GM12875 (cell line): ENCODE measurements around the gene PATJ.

Experiments
- H3K4me3 ChIP-seq: one replicate; pipeline ENCODE4 v1.5.1; 2011; ENCODE audit warnings: low read depth, low read length, control low read depth
- CTCF ChIP-seq: IDR thresholded peaks from 2 replicates; pipeline ENCODE4 v1.5.1; 2011; ENCODE audit warnings: low read depth, mild to moderate bottlenecking, control low read depth, inconsistent platforms, low read length, moderate library complexity, borderline replicate concordance; ENCODE audit not compliant: insufficient read depth

The PATJ gene

GRCh38 chr1:62128745-62129144, 386.5 kb downstream of the PATJ start:
- TF ChIP-seq CTCF = no peak
- H3K4me3 ChIP-seq = no peak overlapping the region

- peak; percentile 90 for TF ChIP-seq CTCF
- H3K4me3 ChIP-seq = no peak overlapping the region
These were observed 388.9 kb downstream of the PATJ start for GRCh38 chr1:62131093-62131725.

- no peak for TF ChIP-seq CTCF
- no peak overlapping the region for H3K4me3 ChIP-seq
These were observed 395.7 kb downstream of the PATJ start for GRCh38 chr1:62138029-62138428.

- no peak overlapping the region for H3K4me3 ChIP-seq
- no peak for TF ChIP-seq CTCF
These were observed 397.1 kb downstream of the PATJ start for GRCh38 chr1:62139410-62139809.

- H3K4me3 ChIP-seq = no peak overlapping the region
- TF ChIP-seq CTCF = no peak
These were observed 398.4 kb downstream of the PATJ start for GRCh38 chr1:62140666-62141065.

GRCh38 chr1:62142496-62142895, 400.2 kb downstream of the PATJ start:
- no peak for TF ChIP-seq CTCF
- no peak overlapping the region for H3K4me3 ChIP-seq

- no peak overlapping the region for H3K4me3 ChIP-seq
- peak; percentile 67 for TF ChIP-seq CTCF
These were observed 402.1 kb downstream of the PATJ start for GRCh38 chr1:62144238-62144831.
